K562 (cell line): Measurements from ENCODE around the gene CBL. TPM values are rescaled to one million over a fixed set of nuclear protein-coding genes. Genes with fewer than 3 reads are reported as not detected.

Experiments
- ARHGAP35 ChIP-seq: fragments of 450-650 bp; IDR thresholded peaks from 2 replicates; pipeline ENCODE4 v1.6.1; 2018; ENCODE audit not compliant: partially characterized antibody
- BRD9 ChIP-seq: fragments of 450-650 bp; IDR thresholded peaks from 2 replicates; pipeline ENCODE4 v1.6.1; 2018; ENCODE audit warnings: low read depth; ENCODE audit not compliant: partially characterized antibody
- CBX8 ChIP-seq: fragments of 200-600 bp; sonication (generic); IDR thresholded peaks from 2 replicates; pipeline ENCODE4 v1.6.1; 2012; ENCODE audit warnings: borderline replicate concordance, mixed run types, low read depth, mild to moderate bottlenecking, moderate library complexity, mixed read lengths, low read length, control low read depth, inconsistent platforms; ENCODE audit not compliant: poor library complexity, severe bottlenecking; ENCODE audit errors: extremely low read depth
- FIP1L1 ChIP-seq: fragments of 200-400 bp; formaldehyde crosslinking; IDR thresholded peaks from 2 replicates; pipeline ENCODE4 v1.6.1; 2018; ENCODE audit warnings: mild to moderate bottlenecking, low read depth, low read length; ENCODE audit not compliant: poor library complexity, severe bottlenecking
- FOXJ3 ChIP-seq: sonication (generic); formaldehyde crosslinking; IDR thresholded peaks from 2 replicates; pipeline ENCODE4 v1.4.0; 2020; ENCODE audit warnings: mild to moderate bottlenecking, missing genetic modification reagents
- HCFC1 ChIP-seq: IDR thresholded peaks from 2 replicates; pipeline ENCODE4 v1.6.1; 2012; ENCODE audit warnings: low read depth, low read length, improper control_type of control experiment
- KAT2B ChIP-seq: IDR thresholded peaks from one replicate; pipeline ENCODE4 v1.6.1; 2012; ENCODE audit warnings: low read depth, mild to moderate bottlenecking, control low read depth, inconsistent platforms, low read length, moderate library complexity
- NR2C2 ChIP-seq, 2 experiments: fragments of 200-800 bp in 1 of 2; sonication (Bioruptor generic) in 1 of 2; sonication (generic) in 1 of 2; formaldehyde crosslinking in 1 of 2; IDR thresholded peaks; 2 replicates each; pipeline versions ENCODE4 v1.6.1 to v1.8.0; 2016 to 2022; ENCODE audit warnings: mild to moderate bottlenecking in 1 of 2, missing compliant biosample characterization in 1 of 2, missing genetic modification characterization in 1 of 2, missing genetic modification reagents in 1 of 2
- RBM34 ChIP-seq: fragments of 200-400 bp; formaldehyde crosslinking; IDR thresholded peaks from 2 replicates; pipeline ENCODE4 v1.6.1; 2018; ENCODE audit warnings: low read length, borderline replicate concordance; ENCODE audit not compliant: insufficient read depth
- TFAM ChIP-seq: fragments of 250-450 bp; sonication (Bioruptor Pico); conservative IDR thresholded peaks from 2 replicates; pipeline ENCODE4 v1.5.0; 2021; ENCODE audit warnings: mild to moderate bottlenecking, moderate library complexity
- ZBTB17 ChIP-seq: fragments of 450-650 bp; formaldehyde crosslinking; IDR thresholded peaks from 2 replicates; pipeline ENCODE4 v1.4.0; 2020; ENCODE audit warnings: mild to moderate bottlenecking
- ZFPM2 ChIP-seq: fragments of 250-450 bp; sonication (Bioruptor Pico); IDR thresholded peaks from 2 replicates; pipeline ENCODE4 v1.5.1; 2022; ENCODE audit warnings: mild to moderate bottlenecking
- ZNF133 ChIP-seq: fragments of 250-450 bp; sonication (Bioruptor Pico); IDR thresholded peaks from 2 replicates; pipeline ENCODE4 v1.4.0; 2020; ENCODE audit warnings: mild to moderate bottlenecking
- ZNF699 ChIP-seq: fragments of 250-450 bp; sonication (Bioruptor Pico); IDR thresholded peaks from 2 replicates; pipeline ENCODE4 v1.8.0; 2021; ENCODE audit warnings: mild to moderate bottlenecking, moderate library complexity; ENCODE audit not compliant: insufficient replicate concordance
- polyA plus RNA-seq, 8 experiments: library from polyadenylated mRNA; depleted of rRNA in 4 of 8; stranded (reverse) in 5 of 8; unstranded in 3 of 8; fragments of >200 nt; fragmentation: Nextera tagmentation in 2 of 8; fragmentation: Illumina TruSeq in 1 of 8; extraction: Ambion mirVana in 2 of 8; extraction: Trizol in 1 of 8; gene quantifications; 2 replicates each; pipeline versions ENCODE4 v1.2.1 to v1.2.3, GENCODE V29; 2011 to 2014; ENCODE audit warnings: inconsistent platforms in 1 of 8, missing spikeins in 1 of 8
- total RNA-seq, 7 experiments: library from RNA; depleted of rRNA in 6 of 7; stranded (reverse); fragments of >200 nt in 6 of 7; fragmentation: Illumina TruSeq in 2 of 7; extraction: Trizol in 2 of 7; gene quantifications; 2 replicates each; pipeline versions ENCODE4 v1.2.1 to v1.2.3, GENCODE V29; 2011 to 2021; ENCODE audit warnings: low replicate concordance in 1 of 7
- TF ChIP-seq, protein P1 (sequence below): fragments of 200-800 bp; sonication (Bioruptor generic); IDR thresholded peaks from 2 replicates; pipeline ENCODE4 v1.6.1; 2016; ENCODE audit warnings: missing genetic modification characterization, missing compliant biosample characterization
- TF ChIP-seq, protein P2 (sequence below): fragments of 250-450 bp; sonication (Bioruptor Pico); IDR thresholded peaks from 2 replicates; pipeline ENCODE4 v1.4.0; 2020; ENCODE audit warnings: mild to moderate bottlenecking, moderate library complexity, borderline replicate concordance
- TF ChIP-seq, protein P3 (sequence below): fragments of 450-650 bp; formaldehyde crosslinking; IDR thresholded peaks from 2 replicates; pipeline ENCODE4 v1.4.0; 2020; ENCODE audit warnings: mild to moderate bottlenecking

CBL gene
- total and polyA plus RNA-seq, 9 of the 15 experiments (the other 6 are each of a cell fraction or from before 2014, with no cell fraction given): 3.2 to 24.9 (median 9.9) TPM

DNA sequence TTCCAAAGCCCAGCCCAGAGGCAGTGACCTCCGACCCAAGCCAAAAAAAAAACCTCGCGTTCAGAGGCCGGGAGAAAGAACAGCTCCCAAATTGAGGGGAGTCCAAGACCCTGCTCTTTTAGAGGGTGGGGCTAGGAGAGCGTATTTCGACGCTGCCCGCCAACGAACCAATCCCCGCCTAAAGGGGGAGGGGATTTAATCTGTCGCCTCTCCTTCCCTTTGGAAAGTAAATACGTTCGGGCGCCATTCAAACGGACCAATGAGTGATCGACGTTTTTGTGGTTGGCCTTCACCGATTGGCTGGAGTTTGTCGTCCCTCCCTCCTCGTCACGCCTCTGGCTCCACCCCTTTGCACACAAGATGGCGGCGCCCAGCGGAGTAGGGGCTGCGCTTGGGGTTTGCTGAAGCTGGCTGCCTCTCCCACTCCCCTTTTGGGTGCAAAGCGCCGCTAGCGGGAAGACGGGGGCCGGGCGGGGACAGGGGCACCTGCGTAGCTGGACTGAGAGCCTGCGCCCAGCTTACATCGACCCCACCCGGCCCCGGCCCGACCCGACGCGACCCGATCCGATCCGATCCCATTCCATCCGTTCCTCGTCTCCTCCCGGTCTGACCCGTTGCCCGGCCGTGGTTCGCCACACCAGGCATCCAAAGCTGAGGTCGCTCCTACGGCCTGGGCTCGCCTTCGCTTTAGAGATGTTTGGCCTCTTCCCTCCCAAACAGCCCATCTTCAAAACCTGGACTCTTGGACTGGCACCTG, 128.2 kb downstream of the CBL start, which contains the start of gene RNF26 (continued):
- TF ChIP-seq, protein P1, sequence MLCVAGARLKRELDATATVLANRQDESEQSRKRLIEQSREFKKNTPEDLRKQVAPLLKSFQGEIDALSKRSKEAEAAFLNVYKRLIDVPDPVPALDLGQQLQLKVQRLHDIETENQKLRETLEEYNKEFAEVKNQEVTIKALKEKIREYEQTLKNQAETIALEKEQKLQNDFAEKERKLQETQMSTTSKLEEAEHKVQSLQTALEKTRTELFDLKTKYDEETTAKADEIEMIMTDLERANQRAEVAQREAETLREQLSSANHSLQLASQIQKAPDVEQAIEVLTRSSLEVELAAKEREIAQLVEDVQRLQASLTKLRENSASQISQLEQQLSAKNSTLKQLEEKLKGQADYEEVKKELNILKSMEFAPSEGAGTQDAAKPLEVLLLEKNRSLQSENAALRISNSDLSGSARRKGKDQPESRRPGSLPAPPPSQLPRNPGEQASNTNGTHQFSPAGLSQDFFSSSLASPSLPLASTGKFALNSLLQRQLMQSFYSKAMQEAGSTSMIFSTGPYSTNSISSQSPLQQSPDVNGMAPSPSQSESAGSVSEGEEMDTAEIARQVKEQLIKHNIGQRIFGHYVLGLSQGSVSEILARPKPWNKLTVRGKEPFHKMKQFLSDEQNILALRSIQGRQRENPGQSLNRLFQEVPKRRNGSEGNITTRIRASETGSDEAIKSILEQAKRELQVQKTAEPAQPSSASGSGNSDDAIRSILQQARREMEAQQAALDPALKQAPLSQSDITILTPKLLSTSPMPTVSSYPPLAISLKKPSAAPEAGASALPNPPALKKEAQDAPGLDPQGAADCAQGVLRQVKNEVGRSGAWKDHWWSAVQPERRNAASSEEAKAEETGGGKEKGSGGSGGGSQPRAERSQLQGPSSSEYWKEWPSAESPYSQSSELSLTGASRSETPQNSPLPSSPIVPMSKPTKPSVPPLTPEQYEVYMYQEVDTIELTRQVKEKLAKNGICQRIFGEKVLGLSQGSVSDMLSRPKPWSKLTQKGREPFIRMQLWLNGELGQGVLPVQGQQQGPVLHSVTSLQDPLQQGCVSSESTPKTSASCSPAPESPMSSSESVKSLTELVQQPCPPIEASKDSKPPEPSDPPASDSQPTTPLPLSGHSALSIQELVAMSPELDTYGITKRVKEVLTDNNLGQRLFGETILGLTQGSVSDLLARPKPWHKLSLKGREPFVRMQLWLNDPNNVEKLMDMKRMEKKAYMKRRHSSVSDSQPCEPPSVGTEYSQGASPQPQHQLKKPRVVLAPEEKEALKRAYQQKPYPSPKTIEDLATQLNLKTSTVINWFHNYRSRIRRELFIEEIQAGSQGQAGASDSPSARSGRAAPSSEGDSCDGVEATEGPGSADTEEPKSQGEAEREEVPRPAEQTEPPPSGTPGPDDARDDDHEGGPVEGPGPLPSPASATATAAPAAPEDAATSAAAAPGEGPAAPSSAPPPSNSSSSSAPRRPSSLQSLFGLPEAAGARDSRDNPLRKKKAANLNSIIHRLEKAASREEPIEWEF (CRISPR knock-in tag): no peak
- TF ChIP-seq, protein P2, sequence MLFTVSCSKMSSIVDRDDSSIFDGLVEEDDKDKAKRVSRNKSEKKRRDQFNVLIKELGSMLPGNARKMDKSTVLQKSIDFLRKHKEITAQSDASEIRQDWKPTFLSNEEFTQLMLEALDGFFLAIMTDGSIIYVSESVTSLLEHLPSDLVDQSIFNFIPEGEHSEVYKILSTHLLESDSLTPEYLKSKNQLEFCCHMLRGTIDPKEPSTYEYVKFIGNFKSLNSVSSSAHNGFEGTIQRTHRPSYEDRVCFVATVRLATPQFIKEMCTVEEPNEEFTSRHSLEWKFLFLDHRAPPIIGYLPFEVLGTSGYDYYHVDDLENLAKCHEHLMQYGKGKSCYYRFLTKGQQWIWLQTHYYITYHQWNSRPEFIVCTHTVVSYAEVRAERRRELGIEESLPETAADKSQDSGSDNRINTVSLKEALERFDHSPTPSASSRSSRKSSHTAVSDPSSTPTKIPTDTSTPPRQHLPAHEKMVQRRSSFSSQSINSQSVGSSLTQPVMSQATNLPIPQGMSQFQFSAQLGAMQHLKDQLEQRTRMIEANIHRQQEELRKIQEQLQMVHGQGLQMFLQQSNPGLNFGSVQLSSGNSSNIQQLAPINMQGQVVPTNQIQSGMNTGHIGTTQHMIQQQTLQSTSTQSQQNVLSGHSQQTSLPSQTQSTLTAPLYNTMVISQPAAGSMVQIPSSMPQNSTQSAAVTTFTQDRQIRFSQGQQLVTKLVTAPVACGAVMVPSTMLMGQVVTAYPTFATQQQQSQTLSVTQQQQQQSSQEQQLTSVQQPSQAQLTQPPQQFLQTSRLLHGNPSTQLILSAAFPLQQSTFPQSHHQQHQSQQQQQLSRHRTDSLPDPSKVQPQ (CRISPR knock-in tag): no peak
- TF ChIP-seq ZBTB17 (CRISPR knock-in tag) (no peak), FOXJ3 (no peak), ZFPM2 (CRISPR knock-in tag) (no peak), ARHGAP35 (no peak), ZNF133 (CRISPR knock-in tag) (no peak), BRD9 (no peak), KAT2B (no peak), HCFC1 (peak; percentile 57), RBM34 (no peak), FIP1L1 (no peak), CBX8 (no peak), ZNF699 (CRISPR knock-in tag) (no peak), NR2C2 (CRISPR knock-in tag; IDR thresholded peaks at IDR 0.05) (0 out of 2 replicates have a peak, but pooled peaks have one; percentile 30), NR2C2 (tag; IDR thresholded peaks at IDR 0.05) (peak; percentile 95), TFAM (CRISPR knock-in tag) (no peak)
- TF ChIP-seq, protein P3, sequence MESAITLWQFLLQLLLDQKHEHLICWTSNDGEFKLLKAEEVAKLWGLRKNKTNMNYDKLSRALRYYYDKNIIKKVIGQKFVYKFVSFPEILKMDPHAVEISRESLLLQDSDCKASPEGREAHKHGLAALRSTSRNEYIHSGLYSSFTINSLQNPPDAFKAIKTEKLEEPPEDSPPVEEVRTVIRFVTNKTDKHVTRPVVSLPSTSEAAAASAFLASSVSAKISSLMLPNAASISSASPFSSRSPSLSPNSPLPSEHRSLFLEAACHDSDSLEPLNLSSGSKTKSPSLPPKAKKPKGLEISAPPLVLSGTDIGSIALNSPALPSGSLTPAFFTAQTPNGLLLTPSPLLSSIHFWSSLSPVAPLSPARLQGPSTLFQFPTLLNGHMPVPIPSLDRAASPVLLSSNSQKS (CRISPR knock-in tag): no peak
